Cardiac fibroblast (primary cell): ENCODE data around the gene ATRAID.
"Not testable (repeated sequence)": the region's sequence is repeated elsewhere in the genome, so short reads cannot be mapped to it uniquely, and the experiment has no call there.

Experiments used
- DNase-seq, 2 donors: peaks; one replicate each; pipeline versions ENCODE4 v3.0.0 to v3.0.0-alpha.2; 2010; ENCODE audit warnings: low read depth in 2 of 2
- H3K4me3 ChIP-seq, 2 donors: replicated peaks in 1 of 2; 1 replicate in 1 of 2; 2 replicates in 1 of 2; pipeline ENCODE4 v1.5.1; 2011; ENCODE audit warnings: low read depth in 2 of 2, low read length in 2 of 2, mild to moderate bottlenecking in 2 of 2, moderate library complexity in 1 of 2
- CTCF ChIP-seq: IDR thresholded peaks from one replicate; pipeline ENCODE4 v1.5.1; 2011; ENCODE audit warnings: low read depth, mild to moderate bottlenecking, low read length, inconsistent platforms

ATRAID gene

GRCh38 chr2:27174638-27175037 is 37.2 kb upstream of the ATRAID start:
- H3K4me3 ChIP-seq = no peak overlapping the region
- no peak for TF ChIP-seq CTCF
- DNase-seq = no peak

DNA sequence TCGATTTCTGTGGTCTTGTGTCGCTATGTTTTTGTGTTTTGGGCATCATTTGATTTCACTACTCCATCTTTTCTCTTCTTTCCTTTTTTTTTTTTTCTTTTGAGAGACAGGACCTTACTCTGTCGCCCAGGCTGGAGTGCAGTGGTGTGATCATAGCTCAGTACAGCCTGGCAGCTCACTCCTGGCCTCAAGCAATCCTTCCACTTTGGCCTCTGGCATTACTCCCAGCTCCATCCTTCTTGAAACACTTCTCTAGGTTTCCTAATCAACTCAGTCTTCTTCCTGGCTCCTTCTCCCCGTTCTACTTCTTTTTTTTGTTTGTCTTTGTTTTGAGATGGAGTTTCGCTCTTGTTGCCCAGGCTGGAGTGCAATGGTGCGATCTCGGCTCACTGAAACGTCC is 36.5 kb upstream of the ATRAID start:
- no peak overlapping the region for H3K4me3 ChIP-seq
- peak in 1 of 2 donors; percentile 77 for DNase-seq
- no peak for TF ChIP-seq CTCF

- DNase-seq, H3K4me3 ChIP-seq: not testable (repeated sequence)
Measured at GRCh38 chr2:27175781-27176180, 36.1 kb upstream of the ATRAID start.

- H3K4me3 ChIP-seq = no peak overlapping the region
- TF ChIP-seq CTCF = no peak
- DNase-seq = no peak
Measured at GRCh38 chr2:27177441-27178351, 34.1 kb upstream of the ATRAID start.

GRCh38 chr2:27178469-27178868 is 33.4 kb upstream of the ATRAID start:
- no peak for DNase-seq
- no peak overlapping the region for H3K4me3 ChIP-seq
- TF ChIP-seq CTCF = no peak

GRCh38 chr2:27179344-27180000 is 32.4 kb upstream of the ATRAID start:
- no peak for TF ChIP-seq CTCF
- DNase-seq = no peak

DNA sequence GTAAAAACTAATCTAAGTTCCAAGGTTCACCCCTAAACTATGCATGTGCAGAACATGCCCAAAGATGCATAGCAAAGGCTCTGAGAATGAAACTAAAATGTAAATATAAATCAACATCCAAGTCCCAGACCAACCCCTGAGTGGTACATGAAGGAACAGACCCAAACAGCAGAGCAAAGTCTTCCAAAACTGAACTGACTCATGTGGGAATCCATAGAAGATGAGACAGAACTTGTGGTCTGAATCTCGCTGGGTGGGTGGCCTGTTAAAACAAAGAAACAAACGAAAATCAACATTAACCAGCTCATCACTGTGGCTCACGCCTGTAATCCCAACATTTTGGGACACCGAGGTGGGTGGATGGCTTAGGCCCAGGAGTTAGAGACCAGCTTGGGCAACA is 29.5 kb upstream of the ATRAID start:
- peak; percentile 14 to 49 for DNase-seq
- TF ChIP-seq CTCF = no peak
- H3K4me3 ChIP-seq = no peak overlapping the region

More at GRCh38 chr2:27179344-27180000, 32.4 kb upstream of the ATRAID start:
- H3K4me3 ChIP-seq = no peak overlapping the region
